H1 (cell line): Measurements from ENCODE around the gene HMGB1. TPM values are rescaled to one million over a fixed set of nuclear protein-coding genes. Genes with fewer than 3 reads are reported as not detected.

Source experiments
- CTCF ChIA-PET: fragments of 300-600 bp; sonication (Branson Sonifier 250); formaldehyde crosslinking; loops from one replicate; lab custom pipeline; 2021; ENCODE audit not compliant: partially characterized antibody; lab: Charles Lee
- POLR2A ChIA-PET: fragments of 300-600 bp; sonication (Branson Sonifier 250); formaldehyde crosslinking; loops from one replicate; lab custom pipeline; 2021; ENCODE audit warnings: inconsistent platforms; ENCODE audit not compliant: partially characterized antibody; lab: Charles Lee
- DNase-seq, 2 experiments: peaks; one replicate each; pipeline versions ENCODE4 v3.0.0 to v3.0.0-alpha.2; 2010 to 2022; ENCODE audit warnings: low spot score in 2 of 2, low read depth in 1 of 2, mixed read lengths in 1 of 2
- FAIRE-seq: peaks from 2 replicates; lab custom pipeline; 2011; peaks lifted over from hg19 to GRCh38; lab: Jason Lieb, UNC
- H2AFZ ChIP-seq: 2 replicates; pipeline ENCODE4 v1.8.1; 2012; ENCODE audit warnings: low read length, inconsistent platforms
- H2AK5ac ChIP-seq: 2 replicates; pipeline ENCODE4 v1.6.1; 2013; ENCODE audit warnings: low read depth, low read length
- H2BK120ac ChIP-seq: replicated peaks from 2 replicates; pipeline ENCODE3; 2013; ENCODE audit warnings: low read depth, low read length, inconsistent platforms
- H2BK12ac ChIP-seq: 2 replicates; pipeline ENCODE4 v1.6.1; 2013; ENCODE audit warnings: low read depth, low read length
- H2BK15ac ChIP-seq: 2 replicates; pipeline ENCODE4 v1.6.1; 2013; ENCODE audit warnings: low read length
- H2BK20ac ChIP-seq: 2 replicates; pipeline ENCODE4 v1.6.1; 2013; ENCODE audit warnings: low read length
- H2BK5ac ChIP-seq: 2 replicates; pipeline ENCODE4 v1.6.1; 2013; ENCODE audit warnings: low read depth, low read length
- H3K14ac ChIP-seq: 2 replicates; pipeline ENCODE4 v1.6.1; 2013; ENCODE audit warnings: inconsistent platforms; ENCODE audit not compliant: insufficient read length
- H3K18ac ChIP-seq: 2 replicates; pipeline ENCODE4 v1.6.1; 2013; ENCODE audit warnings: low read length; ENCODE audit errors: extremely low read depth
- H3K23ac ChIP-seq: 2 replicates; pipeline ENCODE4 v1.6.1; 2013; ENCODE audit warnings: inconsistent platforms; ENCODE audit not compliant: insufficient read length
- H3K23me2 ChIP-seq: 2 replicates; pipeline ENCODE4 v1.6.1; 2013; ENCODE audit warnings: low read depth, low read length
- H3K27ac ChIP-seq: 2 replicates; pipeline ENCODE4 v1.6.1; 2011; ENCODE audit warnings: low read depth, low read length, inconsistent platforms
- H3K27me3 ChIP-seq, 4 experiments: replicated peaks in 1 of 4; 1 replicate in 1 of 4; 2 replicates in 3 of 4; pipeline versions ENCODE4 v1.6.1 to v1.8.1; 2011 to 2013; ENCODE audit warnings: low read length in 3 of 4, mild to moderate bottlenecking in 3 of 4, inconsistent platforms in 2 of 4, mixed read lengths in 2 of 4, moderate library complexity in 1 of 4; ENCODE audit not compliant: control insufficient read depth in 3 of 4, insufficient read depth in 3 of 4; ENCODE audit errors: extremely low read depth in 1 of 4
- H3K36me3 ChIP-seq, 4 experiments: 2 replicates each; pipeline versions ENCODE4 v1.6.1 to v1.8.1; 2011 to 2013; ENCODE audit warnings: mild to moderate bottlenecking in 4 of 4, low read length in 3 of 4, moderate library complexity in 2 of 4, control low read depth in 1 of 4, inconsistent platforms in 1 of 4; ENCODE audit not compliant: insufficient read depth in 4 of 4, control insufficient read depth in 2 of 4
- H3K4ac ChIP-seq: replicated peaks from 2 replicates; pipeline ENCODE3; 2013; ENCODE audit warnings: low read length, low read depth, mixed read lengths, inconsistent platforms; ENCODE audit not compliant: insufficient read length
- H3K4me1 ChIP-seq, 4 experiments: replicated peaks in 1 of 4; 1 replicate in 1 of 4; 2 replicates in 3 of 4; pipeline versions ENCODE4 v1.6.1 to v1.8.1; 2011 to 2013; ENCODE audit warnings: low read length in 3 of 4, inconsistent platforms in 2 of 4, mixed read lengths in 1 of 4; ENCODE audit not compliant: insufficient read depth in 4 of 4, control insufficient read depth in 3 of 4
- H3K4me2 ChIP-seq, 2 experiments: 2 replicates each; pipeline versions ENCODE4 v1.6.1 to v1.8.1; 2011 to 2013; ENCODE audit warnings: low read depth in 2 of 2, low read length in 2 of 2, control low read depth in 1 of 2, inconsistent platforms in 1 of 2, mild to moderate bottlenecking in 1 of 2; ENCODE audit not compliant: insufficient read depth in 1 of 2
- H3K4me3 ChIP-seq, 4 experiments: fragments of 200-600, 300-600 bp in 1 of 4; sonication (generic), shearing (Covaris generic), sonication (Bioruptor Twin) in 1 of 4; 2 replicates each; pipeline versions ENCODE4 v1.5.1 to v1.8.1; 2011 to 2016; ENCODE audit warnings: low read length in 4 of 4, low read depth in 3 of 4, control low read depth in 2 of 4, inconsistent platforms in 2 of 4, mild to moderate bottlenecking in 2 of 4, mixed read lengths in 1 of 4, moderate library complexity in 1 of 4; ENCODE audit not compliant: insufficient read depth in 2 of 4; ENCODE audit errors: extremely low read depth in 1 of 4
- H3K56ac ChIP-seq: replicated peaks from 2 replicates; pipeline ENCODE3; 2013; ENCODE audit warnings: low read depth, mild to moderate bottlenecking, mixed read lengths, low read length, inconsistent platforms; ENCODE audit not compliant: insufficient read length
- H3K79me1 ChIP-seq: 2 replicates; pipeline ENCODE4 v1.6.1; 2013; ENCODE audit warnings: low read depth, low read length, control low read depth
- H3K79me2 ChIP-seq, 2 experiments: 2 replicates each; pipeline versions ENCODE4 v1.6.1 to v1.8.1; 2012 to 2013; ENCODE audit warnings: low read length in 2 of 2, mild to moderate bottlenecking in 2 of 2, inconsistent platforms in 1 of 2; ENCODE audit not compliant: insufficient read depth in 2 of 2, control insufficient read depth in 1 of 2
- H3K9ac ChIP-seq, 4 experiments: replicated peaks in 1 of 4; 1 replicate in 1 of 4; 2 replicates in 3 of 4; pipeline versions ENCODE4 v1.6.1 to v1.8.1; 2011 to 2013; ENCODE audit warnings: low read depth in 3 of 4, low read length in 3 of 4, control low read depth in 2 of 4, mild to moderate bottlenecking in 2 of 4, moderate library complexity in 2 of 4, inconsistent platforms in 1 of 4; ENCODE audit errors: extremely low read depth in 1 of 4
- H3K9me3 ChIP-seq, 2 experiments: 2 replicates each; pipeline versions ENCODE4 v1.6.1 to v1.8.1; 2012 to 2013; ENCODE audit warnings: mild to moderate bottlenecking in 2 of 2, moderate library complexity in 2 of 2, control low read depth in 1 of 2, inconsistent platforms in 1 of 2, low read depth in 1 of 2, low read length in 1 of 2, mixed read lengths in 1 of 2; ENCODE audit not compliant: insufficient read depth in 2 of 2
- H4K20me1 ChIP-seq, 2 experiments: replicated peaks in 1 of 2; 2 replicates each; pipeline versions ENCODE3 to v1.8.1; 2011 to 2013; ENCODE audit warnings: inconsistent platforms in 2 of 2, low read length in 2 of 2, mild to moderate bottlenecking in 1 of 2; ENCODE audit not compliant: insufficient read depth in 2 of 2, control insufficient read depth in 1 of 2
- H4K5ac ChIP-seq: 2 replicates; pipeline ENCODE4 v1.6.1; 2013; ENCODE audit warnings: low read length, low read depth, mixed read lengths, inconsistent platforms; ENCODE audit not compliant: insufficient read length
- H4K8ac ChIP-seq: 2 replicates; pipeline ENCODE4 v1.8.0; 2013; ENCODE audit warnings: mild to moderate bottlenecking, moderate library complexity, low read length, inconsistent platforms; ENCODE audit not compliant: insufficient read depth; ENCODE audit errors: extremely low read depth
- H4K91ac ChIP-seq: replicated peaks from 2 replicates; pipeline ENCODE3; 2013; ENCODE audit warnings: low read length, mixed read lengths, inconsistent platforms; ENCODE audit not compliant: insufficient read length
- ASH2L ChIP-seq: fragments of 200-600, 300-600 bp; sonication (generic); IDR thresholded peaks from one replicate; pipeline ENCODE4 v1.7.1; 2017; ENCODE audit warnings: low read length
- CBX5 ChIP-seq: fragments of 300-800, 300-1000 bp; sonication (generic); IDR thresholded peaks from 2 replicates; pipeline ENCODE4 v1.7.1; 2016; ENCODE audit warnings: antibody characterized with exemption, low read length, low read depth
- EGR1 ChIP-seq: IDR thresholded peaks from 2 replicates; pipeline ENCODE4 v1.6.1; 2011; ENCODE audit warnings: low read depth, low read length, borderline replicate concordance
- KDM5A ChIP-seq: fragments of 200-600 bp; IDR thresholded peaks from 2 replicates; pipeline ENCODE4 v1.7.1; 2012; ENCODE audit warnings: mild to moderate bottlenecking, low read length, inconsistent platforms, mixed read lengths
- SIN3A ChIP-seq, 2 experiments: IDR thresholded peaks in 1 of 2; conservative IDR thresholded peaks in 1 of 2; 2 replicates each; pipeline ENCODE4 v1.6.1; 2011 to 2012; ENCODE audit warnings: low read length in 2 of 2, improper control_type of control experiment in 1 of 2, low read depth in 1 of 2, mild to moderate bottlenecking in 1 of 2
- WGBS, 2 experiments: shearing (Covaris generic) in 1 of 2; methylation state at CpG; one replicate each; pipeline versions ENCODE4 v1.1.6 to v1.1.7; 2013 to 2015; ENCODE audit warnings: low lambda C conversion rate in 2 of 2, mixed read lengths in 2 of 2, inconsistent platforms in 1 of 2, low coverage in 1 of 2, missing lambda C conversion rate in 1 of 2; ENCODE audit not compliant: insufficient replicate concordance in 2 of 2, insufficient coverage in 1 of 2, insufficient read length in 1 of 2; ENCODE audit errors: extremely low coverage in 1 of 2, missing lambda C conversion rate in 1 of 2; 5-methylcytosine and 5-hydroxymethylcytosine counted together
- polyA plus RNA-seq, 7 experiments: library from polyadenylated mRNA; depleted of rRNA in 3 of 7; stranded (reverse) in 5 of 7; unstranded in 2 of 7; fragments of >200 nt in 5 of 7; fragments of 200-250 nt in 2 of 7; gene quantifications; 1 replicate in 5 of 7; 2 replicates in 1 of 7; 4 replicates in 1 of 7; pipeline versions ENCODE4 v1.2.1 to v1.2.3, GENCODE V29; 2011 to 2013; ENCODE audit warnings: missing spikeins in 2 of 7, mixed read lengths in 2 of 7
- total RNA-seq: library from RNA; stranded (reverse); fragmentation: NEBNext Ultra II Directional; extraction: Animal tissue kit (Norgen Biotek cat#: 25700); gene quantifications from 2 replicates; pipeline ENCODE4 v1.2.1, GENCODE V29; 2021
- TF ChIP-seq, protein P1 (sequence below): IDR thresholded peaks from 2 replicates; pipeline ENCODE4 v1.6.1; 2012; ENCODE audit warnings: inconsistent platforms

Gene HMGB1
- total and polyA plus RNA-seq, 2 of the 8 experiments (the other 6 are each of a cell fraction or from before 2014, with no cell fraction given), result 123 to 776 TPM

DNA sequence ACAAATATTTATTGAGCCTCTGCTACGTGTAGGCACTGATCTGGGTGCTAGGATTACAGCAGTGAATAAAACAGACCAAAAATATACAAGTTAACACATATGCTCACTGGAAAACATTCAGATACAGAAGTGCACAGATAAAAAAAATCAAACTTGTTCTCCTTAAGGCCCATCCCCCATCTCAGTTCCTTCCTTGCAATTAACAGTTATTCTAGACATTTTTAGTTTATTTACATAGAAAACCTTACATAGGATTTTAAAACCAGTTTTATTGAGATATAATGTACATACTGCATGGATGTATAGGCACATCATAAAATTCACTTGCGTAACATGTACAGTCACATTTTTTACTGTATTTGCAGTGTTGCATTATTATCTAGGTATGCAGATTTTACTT, 36.5 kb upstream of the HMGB1 start:
- no peak overlapping the region for H3K4me2 ChIP-seq
- H2BK15ac ChIP-seq, result no peak overlapping the region
- H3K79me1 ChIP-seq, result no peaks in the 10 kb centered on the region
- FAIRE-seq (no peak), DNase-seq (no peak)
- H3K4ac ChIP-seq, result no peak overlapping the region
- TF ChIP-seq CBX5 (no peak), KDM5A (no peak), EGR1 (no peak), ASH2L (no peak), SIN3A (conservative IDR thresholded peaks at IDR 0.05 in 1 of 2, IDR thresholded peaks at IDR 0.05 in 1 of 2; ENCODE audit: low read depth in 1 of 2, low read length in 2 of 2) (no peak)
- TF ChIP-seq, protein P1, sequence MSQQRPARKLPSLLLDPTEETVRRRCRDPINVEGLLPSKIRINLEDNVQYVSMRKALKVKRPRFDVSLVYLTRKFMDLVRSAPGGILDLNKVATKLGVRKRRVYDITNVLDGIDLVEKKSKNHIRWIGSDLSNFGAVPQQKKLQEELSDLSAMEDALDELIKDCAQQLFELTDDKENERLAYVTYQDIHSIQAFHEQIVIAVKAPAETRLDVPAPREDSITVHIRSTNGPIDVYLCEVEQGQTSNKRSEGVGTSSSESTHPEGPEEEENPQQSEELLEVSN, result no peak
- H3K23me2 ChIP-seq, result no peaks in the 10 kb centered on the region
- no peaks in the 10 kb centered on the region for H3K27me3 ChIP-seq
- H3K14ac ChIP-seq, result no peak overlapping the region
- no peak overlapping the region for H3K9ac ChIP-seq
- H4K8ac ChIP-seq, result no peak overlapping the region
- POLR2A ChIA-PET, result no interaction called here
- no peak overlapping the region for H2AFZ ChIP-seq
- H3K79me2 ChIP-seq, result no peaks in the 10 kb centered on the region
- H4K5ac ChIP-seq, result no peak overlapping the region
- H2BK5ac ChIP-seq, result no peak overlapping the region
- H2BK12ac ChIP-seq, result no peak overlapping the region
- H3K56ac ChIP-seq, result no peak overlapping the region
- CTCF ChIA-PET, result no interaction called here
- 98% methylated on average over 2 of the region's 2 CpGs; no CpG with 5 or more reads in 1 of the 2 experiments for WGBS, 2 experiments
- H3K9me3 ChIP-seq, result no peaks in the 10 kb centered on the region
- H4K91ac ChIP-seq, result no peak overlapping the region
- no peak overlapping the region for H2BK120ac ChIP-seq
- H3K23ac ChIP-seq, result no peak overlapping the region
- H2AK5ac ChIP-seq, result no peak overlapping the region
- no peaks in the 10 kb centered on the region for H4K20me1 ChIP-seq
- no peak overlapping the region for H3K27ac ChIP-seq
- H3K36me3 ChIP-seq, result no peaks in the 10 kb centered on the region
- H3K18ac ChIP-seq, result no peak overlapping the region
- no peaks in the 10 kb centered on the region; a peak in 1 of 7 replicates for H3K4me1 ChIP-seq
- no peak overlapping the region for H2BK20ac ChIP-seq
- no peak overlapping the region for H3K4me3 ChIP-seq
